Thoracic aorta (tissue), 2 donors: Measurements from ENCODE around the gene KIAA1671. TPM values are rescaled to one million over a fixed set of nuclear protein-coding genes. Genes with fewer than 3 reads are reported as not detected.

Source experiments
- ATAC-seq: fragments of 150-250 bp; one replicate; pipeline ENCODE4 v1.8.0; 2017; ENCODE audit warnings: low read depth; ENCODE audit not compliant: insufficient number of reproducible peaks, low FRiP score
- DNase-seq: peaks from one replicate; pipeline ENCODE4 v3.0.0-alpha.2; 2020; ENCODE audit warnings: low spot score
- H3K27ac ChIP-seq, 2 donors: fragments of 200-600 bp; sonication (generic); 1 replicate in 1 of 2; 2 replicates in 1 of 2; pipeline ENCODE4 v1.5.1; 2016; ENCODE audit warnings: mild to moderate bottlenecking in 2 of 2, moderate library complexity in 2 of 2
- H3K27me3 ChIP-seq: fragments of 200-600 bp; sonication (generic); replicated peaks from 2 replicates; pipeline ENCODE4 v1.6.0; 2016; ENCODE audit warnings: mild to moderate bottlenecking; ENCODE audit not compliant: insufficient read depth
- H3K36me3 ChIP-seq: fragments of 200-600 bp; sonication (generic); one replicate; pipeline ENCODE4 v1.5.1; 2016
- H3K4me1 ChIP-seq, 2 donors: fragments of 200-600 bp; sonication (generic); 1 replicate in 1 of 2; 2 replicates in 1 of 2; pipeline versions ENCODE4 v1.5.1 to v1.6.0; 2016; ENCODE audit warnings: low read depth in 2 of 2, mild to moderate bottlenecking in 1 of 2; ENCODE audit not compliant: control insufficient read depth in 1 of 2
- H3K4me3 ChIP-seq: fragments of 200-600 bp; sonication (generic); 2 replicates; pipeline ENCODE4 v1.5.1; 2016; ENCODE audit warnings: mild to moderate bottlenecking
- H3K9me3 ChIP-seq: fragments of 200-600 bp; sonication (generic); 2 replicates; pipeline ENCODE4 v1.5.1; 2016
- CTCF ChIP-seq: fragments of 200-600 bp; sonication (generic); IDR thresholded peaks from one replicate; pipeline ENCODE4 v1.5.1; 2019; ENCODE audit warnings: antibody characterized with exemption
- total RNA-seq, 2 donors: library from RNA; depleted of rRNA; stranded (reverse); fragments of >200 nt; gene quantifications; one replicate each; pipeline versions ENCODE4 v1.1.0 to v1.2.3, GENCODE V29; 2016

Gene KIAA1671
- total RNA-seq, 2 donors from 2014 or later = 57.8 to 86.8 TPM

- Histone ChIP-seq H3K4me1 (peaks cover 40 to 70% of the 10 kb centered on the region in 2 donors), H3K36me3 (no peaks in the 10 kb centered on the region), H3K4me3 (no peak overlapping the region), H3K27ac (peak overlapping the region; percentile 79 to 87), H3K9me3 (no peaks in the 10 kb centered on the region), H3K27me3 (no peaks in the 10 kb centered on the region)
- TF ChIP-seq CTCF = no peak
- ATAC-seq = no peak
- DNase-seq = no peak
Measured at GRCh38 chr22:25101986-25102385, 149.5 kb downstream of the KIAA1671 start.

- Histone ChIP-seq H3K4me3 (no peak overlapping the region), H3K36me3 (no peaks in the 10 kb centered on the region), H3K4me1 (peaks cover 40 to 70% of the 10 kb centered on the region in 2 donors), H3K27ac (peak overlapping the region; percentile 79 to 87), H3K9me3 (no peaks in the 10 kb centered on the region), H3K27me3 (no peaks in the 10 kb centered on the region)
- no peak for TF ChIP-seq CTCF
- ATAC-seq = no peak
- DNase-seq = no peak
Measured at GRCh38 chr22:25102722-25103121, 150.2 kb downstream of the KIAA1671 start.

- TF ChIP-seq CTCF = no peak
- DNase-seq (no peak), ATAC-seq (no peak)
- H3K36me3 ChIP-seq = no peaks in the 10 kb centered on the region
- peaks cover 29 to 54% of the 10 kb centered on the region in 2 donors for H3K4me1 ChIP-seq
- no peak overlapping the region for H3K4me3 ChIP-seq
- no peaks in the 10 kb centered on the region for H3K9me3 ChIP-seq
- no peaks in the 10 kb centered on the region for H3K27me3 ChIP-seq
- H3K27ac ChIP-seq = peak overlapping the region in 1 of 2 donors; percentile 1
Measured at GRCh38 chr22:25104367-25104766, 151.9 kb downstream of the KIAA1671 start.

GRCh38 chr22:25105817-25106650 is 153.5 kb downstream of the KIAA1671 start:
- no peak for ATAC-seq
- Histone ChIP-seq H3K27ac (peak overlapping the region; percentile 37 to 45), H3K4me3 (no peak overlapping the region)

More at GRCh38 chr22:25105817-25106650, 153.5 kb downstream of the KIAA1671 start:
- Histone ChIP-seq H3K27me3 (no peaks in the 10 kb centered on the region), H3K4me1 (peaks cover 16 to 39% of the 10 kb centered on the region in 2 donors), H3K9me3 (no peaks in the 10 kb centered on the region), H3K36me3 (no peaks in the 10 kb centered on the region)
- DNase-seq = no peak
- TF ChIP-seq CTCF = no peak
